IMR-90 (cell line): ENCODE data around the gene IFT25. TPM values are rescaled to one million over a fixed set of nuclear protein-coding genes. Genes with fewer than 3 reads are reported as not detected.

Experiments used
- ATAC-seq: fragments of 200-7000 bp; cut with Tn5 transposase; 2 replicates; pipeline ENCODE4 v1.9.1; 2020; ENCODE audit warnings: low read depth, mild to moderate bottlenecking, moderate library complexity
- BruUV-seq: library from RNA; stranded (reverse); fragments of 400-500 nt; replicated peaks from 2 replicates; lab custom pipeline; 2021; lab: Mats Ljungman, UMichigan
- CTCF ChIA-PET: fragments of 300-600 bp; formaldehyde crosslinking; extraction: SDS; loops from one replicate; lab custom pipeline; 2021; ENCODE audit warnings: antibody characterized with exemption; lab: Yijun Ruan, JAX
- POLR2A ChIA-PET: fragments of 300-600 bp; sonication (Branson Sonifier 250); formaldehyde crosslinking; loops from one replicate; lab custom pipeline; 2022; ENCODE audit warnings: antibody characterized with exemption; ENCODE audit not compliant: unreplicated experiment; lab: Charles Lee
- DNase-seq: peaks from one replicate; pipeline ENCODE4 v3.0.0; 2013
- H2AFZ ChIP-seq: replicated peaks from 2 replicates; pipeline ENCODE3; 2013; ENCODE audit warnings: low read length, mild to moderate bottlenecking; ENCODE audit not compliant: poor library complexity
- H2AK5ac ChIP-seq: 2 replicates; pipeline ENCODE4 v1.6.1; 2013; ENCODE audit warnings: low read depth, low read length, inconsistent platforms
- H2AK9ac ChIP-seq: replicated peaks from 2 replicates; pipeline ENCODE3; 2013; ENCODE audit warnings: mild to moderate bottlenecking, low read depth, low read length, moderate library complexity; ENCODE audit not compliant: poor library complexity
- H2BK120ac ChIP-seq: 2 replicates; pipeline ENCODE4 v1.6.1; 2013; ENCODE audit warnings: low read depth, low read length, inconsistent platforms
- H2BK15ac ChIP-seq: 3 replicates; pipeline ENCODE4 v1.6.1; 2013; ENCODE audit warnings: low read depth, low read length, inconsistent platforms
- H2BK20ac ChIP-seq: 2 replicates; pipeline ENCODE4 v1.6.1; 2013; ENCODE audit warnings: low read depth, mild to moderate bottlenecking, inconsistent platforms, low read length, moderate library complexity
- H2BK5ac ChIP-seq: 2 replicates; pipeline ENCODE4 v1.6.1; 2013; ENCODE audit warnings: mild to moderate bottlenecking, low read depth, low read length, inconsistent platforms; ENCODE audit not compliant: poor library complexity, severe bottlenecking
- H3K14ac ChIP-seq: replicated peaks from 2 replicates; pipeline ENCODE4 v1.6.1; 2013; ENCODE audit warnings: low read depth, low read length, inconsistent platforms
- H3K18ac ChIP-seq: 2 replicates; pipeline ENCODE4 v1.6.1; 2013; ENCODE audit warnings: low read depth, low read length, control low read depth
- H3K23ac ChIP-seq: 2 replicates; pipeline ENCODE4 v1.6.1; 2013; ENCODE audit warnings: low read depth, low read length, inconsistent platforms
- H3K27ac ChIP-seq: 2 replicates; pipeline ENCODE4 v1.5.1; 2013; ENCODE audit warnings: mild to moderate bottlenecking, control low read depth, low read length; ENCODE audit not compliant: insufficient read depth
- H3K27me3 ChIP-seq: 2 replicates; pipeline ENCODE4 v1.6.1; 2013; ENCODE audit warnings: low read length; ENCODE audit not compliant: control insufficient read depth, insufficient read depth
- H3K36me3 ChIP-seq: 2 replicates; pipeline ENCODE4 v1.6.1; 2013; ENCODE audit warnings: low read length, mixed read lengths; ENCODE audit not compliant: control insufficient read depth, insufficient read depth
- H3K4ac ChIP-seq: 2 replicates; pipeline ENCODE4 v1.6.1; 2013; ENCODE audit warnings: low read depth, low read length, inconsistent platforms
- H3K4me1 ChIP-seq: 2 replicates; pipeline ENCODE4 v1.6.1; 2013; ENCODE audit warnings: low read length, mixed read lengths; ENCODE audit not compliant: control insufficient read depth, insufficient read depth
- H3K4me2 ChIP-seq: 2 replicates; pipeline ENCODE4 v1.6.1; 2013; ENCODE audit warnings: low read depth, mild to moderate bottlenecking, control low read depth, low read length, moderate library complexity
- H3K4me3 ChIP-seq: 2 replicates; pipeline ENCODE4 v1.5.1; 2013; ENCODE audit warnings: low read depth, mild to moderate bottlenecking, control low read depth, low read length, moderate library complexity; ENCODE audit not compliant: insufficient read depth
- H3K56ac ChIP-seq: 2 replicates; pipeline ENCODE4 v1.6.1; 2013; ENCODE audit warnings: low read length, inconsistent platforms; ENCODE audit not compliant: insufficient read depth; ENCODE audit errors: extremely low read depth
- H3K79me1 ChIP-seq, 2 experiments: 2 replicates each; pipeline ENCODE4 v1.6.1; 2013; ENCODE audit warnings: low read length in 2 of 2, inconsistent platforms in 1 of 2, low read depth in 1 of 2
- H3K9ac ChIP-seq: 2 replicates; pipeline ENCODE4 v1.6.1; 2013; ENCODE audit warnings: low read depth, low read length, control low read depth
- H3K9me1 ChIP-seq: 2 replicates; pipeline ENCODE4 v1.6.1; 2013; ENCODE audit warnings: low read length, inconsistent platforms; ENCODE audit not compliant: insufficient read depth
- H3K9me3 ChIP-seq: 2 replicates; pipeline ENCODE4 v1.6.1; 2013; ENCODE audit warnings: low read length; ENCODE audit not compliant: control insufficient read depth, insufficient read depth
- H4K20me1 ChIP-seq: 2 replicates; pipeline ENCODE4 v1.6.1; 2013; ENCODE audit warnings: low read length, inconsistent platforms; ENCODE audit not compliant: insufficient read depth
- H4K5ac ChIP-seq: 2 replicates; pipeline ENCODE4 v1.6.1; 2013; ENCODE audit warnings: mild to moderate bottlenecking, low read depth, low read length, control low read depth
- H4K8ac ChIP-seq, 2 experiments: 2 replicates each; pipeline ENCODE4 v1.6.1; 2013; ENCODE audit warnings: low read depth in 2 of 2, low read length in 2 of 2, control low read depth in 1 of 2, inconsistent platforms in 1 of 2
- H4K91ac ChIP-seq: 2 replicates; pipeline ENCODE4 v1.6.1; 2013; ENCODE audit warnings: low read depth, low read length, inconsistent platforms; ENCODE audit not compliant: insufficient read depth
- CTCF ChIP-seq: conservative IDR thresholded peaks from 2 replicates; pipeline ENCODE4 v1.5.1; 2012; ENCODE audit warnings: mild to moderate bottlenecking, low read depth, low read length, improper control_type of control experiment
- FOS ChIP-seq: fragments of 150-350 bp; IDR thresholded peaks from 2 replicates; pipeline ENCODE4 v1.6.1; 2016; ENCODE audit warnings: low read depth, low read length
- MAFK ChIP-seq: IDR thresholded peaks from 2 replicates; pipeline ENCODE4 v1.6.1; 2012; ENCODE audit warnings: low read depth, low read length, improper control_type of control experiment
- MAZ ChIP-seq: IDR thresholded peaks from 2 replicates; pipeline ENCODE4 v1.6.1; 2012; ENCODE audit warnings: low read depth, mild to moderate bottlenecking, low read length, improper control_type of control experiment, moderate library complexity, borderline replicate concordance
- MXI1 ChIP-seq: IDR thresholded peaks from 2 replicates; pipeline ENCODE4 v1.6.1; 2012; ENCODE audit warnings: low read depth, mild to moderate bottlenecking, low read length, moderate library complexity, borderline replicate concordance
- RAD21 ChIP-seq: IDR thresholded peaks from 2 replicates; pipeline ENCODE4 v1.6.1; 2012; ENCODE audit warnings: low read length, improper control_type of control experiment
- RCOR1 ChIP-seq: IDR thresholded peaks from 2 replicates; pipeline ENCODE4 v1.6.1; 2012; ENCODE audit warnings: mild to moderate bottlenecking, low read length, improper control_type of control experiment; ENCODE audit not compliant: insufficient replicate concordance
- RFX5 ChIP-seq: IDR thresholded peaks from 2 replicates; pipeline ENCODE4 v1.8.0; 2012; ENCODE audit warnings: low read depth, mild to moderate bottlenecking, low read length, moderate library complexity
- SMC3 ChIP-seq: fragments of 150-350 bp; IDR thresholded peaks from 2 replicates; pipeline ENCODE4 v1.6.1; 2016; ENCODE audit warnings: low read depth, mild to moderate bottlenecking, antibody characterized with exemption, low read length, moderate library complexity
- WGBS, 2 experiments: methylation state at CpG; one replicate each; pipeline versions ENCODE4 v1.1.5 to v1.1.7; 2013; ENCODE audit warnings: missing lambda C conversion rate in 2 of 2; ENCODE audit not compliant: insufficient read length in 1 of 2; ENCODE audit errors: extremely low coverage in 2 of 2; 5-methylcytosine and 5-hydroxymethylcytosine counted together
- dilution Hi-C: fragments of 300-500 bp; cut with HindIII; formaldehyde crosslinking; loops from one replicate; pipeline ENCODE4 v1.14.3; 2018; ENCODE audit warnings: low sequenced_read_pairs; ENCODE audit not compliant: unreplicated experiment
- in situ Hi-C: fragments of 300-500 bp; cut with MboI; formaldehyde crosslinking; loops from 3 replicates; pipeline ENCODE4 v1.14.3; 2019; ENCODE audit warnings: low sequenced_read_pairs, inconsistent platforms, mixed read lengths
- intact Hi-C: fragments of 100-400 bp; cut with micrococcal nuclease; formaldehyde crosslinking; loops from 2 replicates; pipeline ENCODE4 v1.10.0; 2022
- polyA plus RNA-seq, 3 experiments: library from polyadenylated mRNA; depleted of rRNA; stranded (reverse); fragments of >200 nt; gene quantifications; 2 replicates each; pipeline ENCODE4 v1.2.3, GENCODE V29; 2012; ENCODE audit warnings: low replicate concordance in 1 of 3
- total RNA-seq: library from RNA; depleted of rRNA; stranded (reverse); fragments of >200 nt; gene quantifications from 2 replicates; pipeline ENCODE4 v1.2.3, GENCODE V29; 2012

Gene IFT25
- total and polyA plus RNA-seq, 2 of the 4 experiments (the other 2 are of a cell fraction), result 9.1 to 38.0 TPM

GRCh38 chr1:53963460-53963859 lies 18.0 kb upstream of the IFT25 start:
- Histone ChIP-seq H2BK15ac (no peak overlapping the region), H3K36me3 (peaks cover 45% of the 10 kb centered on the region), H4K20me1 (peaks cover 2% of the 10 kb centered on the region; the same call in 1 of the 2 replicates), H4K8ac (no peak overlapping the region), H2BK120ac (no peak overlapping the region), H3K27ac (no peak overlapping the region), H3K4me3 (no peak overlapping the region), H3K27me3 (no peaks in the 10 kb centered on the region), H3K14ac (no peak overlapping the region), H3K18ac (no peak overlapping the region), H4K91ac (no peak overlapping the region), H3K23ac (no peak overlapping the region), H2AK5ac (no peak overlapping the region), H3K4me1 (peaks cover 7% of the 10 kb centered on the region), H3K9ac (no peak overlapping the region), H3K9me1 (peaks cover 8% of the 10 kb centered on the region), H2AFZ (no peak overlapping the region), H3K4me2 (no peak overlapping the region), H2AK9ac (no peak overlapping the region), H4K5ac (no peak overlapping the region), H3K79me1 (peaks cover 21 to 22% of the 10 kb centered on the region in 2 experiments), H3K56ac (no peak overlapping the region), H2BK5ac (no peak overlapping the region), H3K4ac (no peak overlapping the region), H3K9me3 (no peaks in the 10 kb centered on the region), H2BK20ac (no peak overlapping the region)
- ATAC-seq (no peak), DNase-seq (no peak)
- ChIA-PET CTCF (no interaction called here), POLR2A (no interaction called here)
- BruUV-seq, result no TSS peak
- TF ChIP-seq RFX5 (no peak), CTCF (no peak), MAZ (no peak), RAD21 (no peak), MAFK (no peak), MXI1 (no peak), RCOR1 (no peak), FOS (no peak), SMC3 (no peak)
- WGBS, 2 experiments, result 100% methylated on average over 2 of the region's 4 CpGs
- in situ Hi-C loops, result no loop called here
- dilution Hi-C loops, result no loop called here
- intact Hi-C loops, result no loop called here
